ENCODE measurements around the gene LONRF2. TPM values are rescaled to one million over a fixed set of nuclear protein-coding genes. Genes with fewer than 3 reads are reported as not detected.

The LONRF2 gene
- total RNA-seq, 1 experiment from 2014 or later, result not detected

- Mint-ChIP-seq H3K4me3 (ENCODE audit: unreplicated experiment) (no peak overlapping the region), H3K4me1 (ENCODE audit: low read depth, unreplicated experiment) (no peaks in the 10 kb centered on the region), H3K36me3 (ENCODE audit: insufficient read depth, unreplicated experiment) (no peaks in the 10 kb centered on the region), H3K9me3 (ENCODE audit: unreplicated experiment) (no peaks in the 10 kb centered on the region), H3K27ac (ENCODE audit: unreplicated experiment) (no peak overlapping the region), H3K27me3 (ENCODE audit: insufficient read depth, unreplicated experiment) (peaks cover 10% of the 10 kb centered on the region)
- Histone ChIP-seq H3K9me3 (no peaks in the 10 kb centered on the region), H3K36me3 (ENCODE audit: control insufficient read depth, insufficient read depth, low read length) (no peaks in the 10 kb centered on the region), H3K27me3 (replicated peaks; ENCODE audit: control insufficient read depth, insufficient read depth, low read length) (no peaks in the 10 kb centered on the region; the same call in 1 of the 2 replicates), H3K4me1 (no peaks in the 10 kb centered on the region), H3K4me3 (ENCODE audit: low read depth, low read length) (no peak overlapping the region)
- POLR2A ChIA-PET, result no interaction called here
- DNase-seq, result peak in 1 of 2 experiments; percentile 10
- intact Hi-C loops (cut with micrococcal nuclease; ENCODE audit: unreplicated experiment), result no loop called here
- CTCF ChIA-PET, result no interaction called here
- TF ChIP-seq CTCF (IDR thresholded peaks at IDR 0.05; ENCODE audit: insufficient read depth in 1 of 2, low read depth in 1 of 2, low read length in 1 of 2, severe bottlenecking in 1 of 2, unreplicated experiment in 1 of 2), result no peak
- BruUV-seq (replicated peaks), result no TSS peak
Measured at GRCh38 chr2:100264121-100264520, 58.2 kb downstream of the LONRF2 start.

- Histone ChIP-seq H3K9me3 (no peaks in the 10 kb centered on the region), H3K4me3 (ENCODE audit: low read depth, low read length) (no peak overlapping the region), H3K4me1 (no peaks in the 10 kb centered on the region), H3K27me3 (replicated peaks; ENCODE audit: control insufficient read depth, insufficient read depth, low read length) (no peaks in the 10 kb centered on the region; the same call in 1 of the 2 replicates), H3K36me3 (ENCODE audit: control insufficient read depth, insufficient read depth, low read length) (no peaks in the 10 kb centered on the region)
- no peak overlapping the region for H3K4me3 Mint-ChIP-seq (ENCODE audit: unreplicated experiment)
- intact Hi-C loops (cut with micrococcal nuclease; ENCODE audit: unreplicated experiment), result loop anchor here (1.0 kb wide), 1 partner anchor 119 kb away; no protein-coding TSS in a partner anchor
- peaks cover 11% of the 10 kb centered on the region for H3K27me3 Mint-ChIP-seq (ENCODE audit: insufficient read depth, unreplicated experiment)
- ChIA-PET CTCF (interaction anchor here (0.6 to 1.2 kb wide), 7 partner anchors 9 to 1435 kb away, joined by 3 to 8 read pairs (median 4); partner anchors contain the start of gene MAP4K4), POLR2A (no interaction called here)
- H3K9me3 Mint-ChIP-seq (ENCODE audit: unreplicated experiment), result no peaks in the 10 kb centered on the region
- H3K4me1 Mint-ChIP-seq (ENCODE audit: low read depth, unreplicated experiment), result no peaks in the 10 kb centered on the region
- no TSS peak for BruUV-seq (replicated peaks)
- TF ChIP-seq CTCF (IDR thresholded peaks at IDR 0.05; ENCODE audit: insufficient read depth in 1 of 2, low read depth in 1 of 2, low read length in 1 of 2, severe bottlenecking in 1 of 2, unreplicated experiment in 1 of 2), result peak; percentile 79 to 90
- H3K27ac Mint-ChIP-seq (ENCODE audit: unreplicated experiment), result no peak overlapping the region
- H3K36me3 Mint-ChIP-seq (ENCODE audit: insufficient read depth, unreplicated experiment), result no peaks in the 10 kb centered on the region
- peak; percentile 54 to 63 for DNase-seq
Measured at GRCh38 chr2:100262555-100263320, 59.6 kb downstream of the LONRF2 start.

DNA sequence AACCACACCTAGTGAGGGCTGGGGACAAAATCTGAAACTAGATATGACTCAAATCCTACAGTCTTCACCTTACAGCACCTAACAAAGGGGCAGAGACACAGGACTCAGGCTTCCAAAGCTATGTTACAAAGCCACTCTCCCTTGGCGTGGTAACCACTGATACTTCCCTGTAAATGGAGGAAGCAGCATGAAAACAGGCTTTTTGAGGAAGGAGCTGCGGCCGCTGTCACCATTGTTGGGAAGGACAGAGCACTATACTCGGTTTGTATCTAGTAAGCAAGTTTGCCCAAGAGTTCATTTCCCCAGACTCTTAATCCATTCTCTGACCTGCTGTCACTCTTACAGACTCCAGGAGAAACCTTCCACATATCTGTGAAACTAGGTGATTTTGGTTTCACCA is 60.3 kb downstream of the LONRF2 start:
- no peak overlapping the region for H3K27ac Mint-ChIP-seq (ENCODE audit: unreplicated experiment)
- no peaks in the 10 kb centered on the region for H3K9me3 Mint-ChIP-seq (ENCODE audit: unreplicated experiment)

More for the DNA sequence above, 60.3 kb downstream of the LONRF2 start:
- Histone ChIP-seq H3K9me3 (no peaks in the 10 kb centered on the region), H3K27me3 (replicated peaks; ENCODE audit: control insufficient read depth, insufficient read depth, low read length) (no peaks in the 10 kb centered on the region; the same call in 1 of the 2 replicates), H3K4me3 (ENCODE audit: low read depth, low read length) (no peak overlapping the region), H3K36me3 (ENCODE audit: control insufficient read depth, insufficient read depth, low read length) (no peaks in the 10 kb centered on the region), H3K4me1 (no peaks in the 10 kb centered on the region)
- Mint-ChIP-seq H3K27me3 (ENCODE audit: insufficient read depth, unreplicated experiment) (peaks cover 9% of the 10 kb centered on the region), H3K36me3 (ENCODE audit: insufficient read depth, unreplicated experiment) (no peaks in the 10 kb centered on the region), H3K4me3 (ENCODE audit: unreplicated experiment) (no peak overlapping the region), H3K4me1 (ENCODE audit: low read depth, unreplicated experiment) (no peaks in the 10 kb centered on the region)
- no TSS peak for BruUV-seq (replicated peaks)
- DNase-seq, result no peak
- TF ChIP-seq CTCF (IDR thresholded peaks at IDR 0.05; ENCODE audit: insufficient read depth in 1 of 2, low read depth in 1 of 2, low read length in 1 of 2, severe bottlenecking in 1 of 2, unreplicated experiment in 1 of 2), result no peak
- intact Hi-C loops (cut with micrococcal nuclease; ENCODE audit: unreplicated experiment), result no loop called here
- ChIA-PET POLR2A (no interaction called here), CTCF (no interaction called here)
